Measurements from ENCODE around the gene OOSP4A. TPM values are rescaled to one million over a fixed set of nuclear protein-coding genes. Genes with fewer than 3 reads are reported as not detected.

OOSP4A gene
- total and polyA plus RNA-seq, 4 donors, result 0.40 TPM; not detected in 3

GRCh38 chr11:59960502-59961381 is 3.1 kb upstream of the OOSP4A start:
- 71 to 74% methylated on average over 9 of the region's 9 CpGs for WGBS, 2 donors
- H3K27me3 ChIP-seq (ENCODE audit: control insufficient read depth in 3 of 3, insufficient read depth in 3 of 3, low read length in 2 of 3), result no peaks in the 10 kb centered on the region
- H3K9me3 ChIP-seq (ENCODE audit: control insufficient read depth in 4 of 4, insufficient read depth in 3 of 4, low read length in 3 of 4), result peaks cover 0 to 2% (median 0%) of the 10 kb centered on the region in 4 donors
- ATAC-seq (ENCODE audit: insufficient read depth, low FRiP score) (no peak), DNase-seq (peak in 1 of 3 donors; percentile 1)
- H3K9ac ChIP-seq (ENCODE audit: insufficient read depth in 1 of 2, low read length in 2 of 2), result no peak overlapping the region
- H3K36me3 ChIP-seq (ENCODE audit: control insufficient read depth in 4 of 4, insufficient read depth in 4 of 4, low read length in 4 of 4), result no peaks in the 10 kb centered on the region
- no peak overlapping the region for H3K27ac ChIP-seq (ENCODE audit: low read depth in 1 of 2, low read length in 1 of 2)
- TF ChIP-seq, protein P1, sequence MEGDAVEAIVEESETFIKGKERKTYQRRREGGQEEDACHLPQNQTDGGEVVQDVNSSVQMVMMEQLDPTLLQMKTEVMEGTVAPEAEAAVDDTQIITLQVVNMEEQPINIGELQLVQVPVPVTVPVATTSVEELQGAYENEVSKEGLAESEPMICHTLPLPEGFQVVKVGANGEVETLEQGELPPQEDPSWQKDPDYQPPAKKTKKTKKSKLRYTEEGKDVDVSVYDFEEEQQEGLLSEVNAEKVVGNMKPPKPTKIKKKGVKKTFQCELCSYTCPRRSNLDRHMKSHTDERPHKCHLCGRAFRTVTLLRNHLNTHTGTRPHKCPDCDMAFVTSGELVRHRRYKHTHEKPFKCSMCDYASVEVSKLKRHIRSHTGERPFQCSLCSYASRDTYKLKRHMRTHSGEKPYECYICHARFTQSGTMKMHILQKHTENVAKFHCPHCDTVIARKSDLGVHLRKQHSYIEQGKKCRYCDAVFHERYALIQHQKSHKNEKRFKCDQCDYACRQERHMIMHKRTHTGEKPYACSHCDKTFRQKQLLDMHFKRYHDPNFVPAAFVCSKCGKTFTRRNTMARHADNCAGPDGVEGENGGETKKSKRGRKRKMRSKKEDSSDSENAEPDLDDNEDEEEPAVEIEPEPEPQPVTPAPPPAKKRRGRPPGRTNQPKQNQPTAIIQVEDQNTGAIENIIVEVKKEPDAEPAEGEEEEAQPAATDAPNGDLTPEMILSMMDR (IDR thresholded peaks at IDR 0.05; ENCODE audit: control extremely low read depth, extremely low read depth), result no peak
- H3K4me1 ChIP-seq (ENCODE audit: control insufficient read depth in 5 of 5, insufficient read depth in 5 of 5, low read length in 5 of 5), result peaks cover 0 to 8% (median 0%) of the 10 kb centered on the region in 5 donors
- H3K4me3 ChIP-seq, result no peak overlapping the region

DNA sequence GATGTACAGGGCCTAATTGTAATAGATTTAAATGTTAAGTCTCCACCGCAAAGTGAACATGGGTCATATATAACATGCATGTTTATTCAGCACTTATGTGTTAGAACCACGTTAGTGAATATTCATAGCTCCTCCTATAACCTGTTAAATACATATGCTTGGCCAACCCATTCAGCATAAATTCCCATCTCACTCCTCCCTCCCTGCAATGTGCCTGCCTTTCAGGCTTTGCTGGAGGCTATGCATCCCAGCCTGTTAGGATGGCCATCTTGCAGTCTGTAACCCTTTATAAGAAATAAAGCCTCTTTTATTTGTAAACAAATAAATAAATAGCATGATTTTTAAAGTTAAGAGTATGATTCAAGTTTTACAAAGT is 1.7 kb upstream of the OOSP4A start:
- Histone ChIP-seq H3K27ac (ENCODE audit: low read depth in 1 of 2, low read length in 1 of 2) (no peak overlapping the region), H3K4me1 (ENCODE audit: control insufficient read depth in 5 of 5, insufficient read depth in 5 of 5, low read length in 5 of 5) (peaks cover 0 to 8% (median 0%) of the 10 kb centered on the region in 5 donors), H3K9ac (ENCODE audit: insufficient read depth in 1 of 2, low read length in 2 of 2) (no peak overlapping the region), H3K27me3 (ENCODE audit: control insufficient read depth in 3 of 3, insufficient read depth in 3 of 3, low read length in 2 of 3) (no peaks in the 10 kb centered on the region), H3K9me3 (ENCODE audit: control insufficient read depth in 4 of 4, insufficient read depth in 3 of 4, low read length in 3 of 4) (peaks cover 0 to 2% (median 0%) of the 10 kb centered on the region in 4 donors), H3K36me3 (ENCODE audit: control insufficient read depth in 4 of 4, insufficient read depth in 4 of 4, low read length in 4 of 4) (no peaks in the 10 kb centered on the region), H3K4me3 (no peak overlapping the region)
- WGBS, 2 donors, result 81 to 86% methylated on average over 2 of the region's 2 CpGs
- no peak for DNase-seq
- no peak for ATAC-seq (ENCODE audit: insufficient read depth, low FRiP score)
- TF ChIP-seq, protein P1 (IDR thresholded peaks at IDR 0.05; ENCODE audit: control extremely low read depth, extremely low read depth), result no peak

GRCh38 chr11:59965424-59965823 is 1.6 kb downstream of the OOSP4A start:
- no peak for ATAC-seq (ENCODE audit: insufficient read depth, low FRiP score)
- H3K27me3 ChIP-seq (ENCODE audit: control insufficient read depth in 3 of 3, insufficient read depth in 3 of 3, low read length in 2 of 3), result no peaks in the 10 kb centered on the region
- DNase-seq, result no peak
- no peak overlapping the region for H3K9ac ChIP-seq (ENCODE audit: insufficient read depth in 1 of 2, low read length in 2 of 2)
- H3K4me3 ChIP-seq, result no peak overlapping the region
- peaks cover 0 to 10% (median 0%) of the 10 kb centered on the region in 5 donors for H3K4me1 ChIP-seq (ENCODE audit: control insufficient read depth in 5 of 5, insufficient read depth in 5 of 5, low read length in 5 of 5)
- H3K9me3 ChIP-seq (ENCODE audit: control insufficient read depth in 4 of 4, insufficient read depth in 3 of 4, low read length in 3 of 4), result peaks cover 0 to 2% (median 0%) of the 10 kb centered on the region in 4 donors
- H3K27ac ChIP-seq (ENCODE audit: low read depth in 1 of 2, low read length in 1 of 2), result no peak overlapping the region
- TF ChIP-seq, protein P1 (IDR thresholded peaks at IDR 0.05; ENCODE audit: control extremely low read depth, extremely low read depth), result no peak
- H3K36me3 ChIP-seq (ENCODE audit: control insufficient read depth in 4 of 4, insufficient read depth in 4 of 4, low read length in 4 of 4), result no peaks in the 10 kb centered on the region
- WGBS, 2 donors, result 75 to 84% methylated on average over 7 of the region's 7 CpGs

Data from lung (tissue), 12 donors.